DND-41 (cell line): ENCODE results near the gene GFPT1.

Experiments used
- EZH2 ChIP-seq: IDR thresholded peaks from 3 replicates; pipeline ENCODE4 v1.6.1; 2012; ENCODE audit warnings: borderline replicate concordance, low read depth, mild to moderate bottlenecking, moderate library complexity, low read length, inconsistent platforms; ENCODE audit not compliant: severe bottlenecking
- TF ChIP-seq, protein P1 (sequence below): IDR thresholded peaks from 2 replicates; pipeline ENCODE4 v1.5.1; 2012; ENCODE audit warnings: borderline replicate concordance, low read length, moderate library complexity, mild to moderate bottlenecking; ENCODE audit not compliant: poor library complexity, severe bottlenecking; ENCODE audit errors: extremely low read depth

DNA sequence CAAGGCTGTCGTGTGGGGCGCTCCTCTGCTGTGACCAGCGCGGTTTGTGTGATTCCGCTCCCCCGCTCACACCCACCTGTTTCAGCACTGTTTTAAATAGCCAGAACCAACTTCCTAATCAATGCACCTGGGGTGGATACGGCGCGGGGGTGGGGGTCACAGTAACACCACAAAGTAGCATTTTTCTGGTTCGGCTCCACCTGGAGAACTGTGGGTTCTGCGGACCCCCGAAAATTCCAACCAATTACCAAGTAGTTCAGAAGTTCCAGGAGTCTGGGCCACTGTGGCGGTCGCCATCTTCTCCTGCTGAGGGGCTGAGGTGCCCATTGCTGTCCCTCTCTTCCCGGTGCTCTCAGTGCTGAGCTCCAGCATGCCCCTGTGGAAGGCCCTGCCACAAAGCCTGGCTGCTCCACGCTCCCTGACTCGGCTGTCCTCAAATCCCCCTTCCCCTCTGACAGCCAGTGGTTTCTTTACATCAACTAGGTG is 79.4 kb downstream of the GFPT1 start:
- TF ChIP-seq, protein P1, sequence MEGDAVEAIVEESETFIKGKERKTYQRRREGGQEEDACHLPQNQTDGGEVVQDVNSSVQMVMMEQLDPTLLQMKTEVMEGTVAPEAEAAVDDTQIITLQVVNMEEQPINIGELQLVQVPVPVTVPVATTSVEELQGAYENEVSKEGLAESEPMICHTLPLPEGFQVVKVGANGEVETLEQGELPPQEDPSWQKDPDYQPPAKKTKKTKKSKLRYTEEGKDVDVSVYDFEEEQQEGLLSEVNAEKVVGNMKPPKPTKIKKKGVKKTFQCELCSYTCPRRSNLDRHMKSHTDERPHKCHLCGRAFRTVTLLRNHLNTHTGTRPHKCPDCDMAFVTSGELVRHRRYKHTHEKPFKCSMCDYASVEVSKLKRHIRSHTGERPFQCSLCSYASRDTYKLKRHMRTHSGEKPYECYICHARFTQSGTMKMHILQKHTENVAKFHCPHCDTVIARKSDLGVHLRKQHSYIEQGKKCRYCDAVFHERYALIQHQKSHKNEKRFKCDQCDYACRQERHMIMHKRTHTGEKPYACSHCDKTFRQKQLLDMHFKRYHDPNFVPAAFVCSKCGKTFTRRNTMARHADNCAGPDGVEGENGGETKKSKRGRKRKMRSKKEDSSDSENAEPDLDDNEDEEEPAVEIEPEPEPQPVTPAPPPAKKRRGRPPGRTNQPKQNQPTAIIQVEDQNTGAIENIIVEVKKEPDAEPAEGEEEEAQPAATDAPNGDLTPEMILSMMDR: no peak
- TF ChIP-seq EZH2: no peak
